HL-60 (cell line): ENCODE results near the gene LY86.

ENCODE experiments used
- DNase-seq, 2 experiments: peaks; one replicate each; pipeline ENCODE4 v3.0.0-alpha.2; 2010 to 2020; ENCODE audit warnings: low read depth in 1 of 2, low spot score in 1 of 2
- H3K27ac ChIP-seq: fragments of 250-450 bp; sonication (Bioruptor Pico); replicated peaks from 2 replicates; pipeline ENCODE4 v1.5.1; 2020; ENCODE audit warnings: mild to moderate bottlenecking, moderate library complexity
- H3K27me3 ChIP-seq: fragments of 250-450 bp; sonication (Bioruptor Pico); 2 replicates; pipeline ENCODE4 v1.5.1; 2021; ENCODE audit warnings: mild to moderate bottlenecking, moderate library complexity; ENCODE audit not compliant: insufficient read depth, poor library complexity, severe bottlenecking
- H3K4me3 ChIP-seq: replicated peaks from 2 replicates; pipeline ENCODE4 v1.5.1; 2011; ENCODE audit warnings: mild to moderate bottlenecking, control low read depth, low read length; ENCODE audit not compliant: insufficient read depth
- CTCF ChIP-seq: IDR thresholded peaks from one replicate; pipeline ENCODE4 v1.5.1; 2011; ENCODE audit warnings: low read length, control low read depth, inconsistent platforms; ENCODE audit not compliant: insufficient read depth
- GABPA ChIP-seq: IDR thresholded peaks from 2 replicates; pipeline ENCODE4 v1.6.1; 2012; ENCODE audit warnings: low read depth
- POLR2AphosphoS5 ChIP-seq: IDR thresholded peaks from 2 replicates; pipeline ENCODE4 v1.6.1; 2012; ENCODE audit warnings: low read depth
- REST ChIP-seq: IDR thresholded peaks from 2 replicates; pipeline ENCODE4 v1.6.1; 2012; ENCODE audit warnings: low read depth; ENCODE audit not compliant: insufficient replicate concordance
- SPI1 ChIP-seq: IDR thresholded peaks from 2 replicates; pipeline ENCODE4 v1.6.1; 2012; ENCODE audit warnings: low read depth, mild to moderate bottlenecking, borderline replicate concordance

The LY86 gene

GRCh38 chr6:6557886-6558285 lies 30.6 kb upstream of the LY86 start:
- no peak for TF ChIP-seq POLR2AphosphoS5
- no peak for TF ChIP-seq GABPA
- no peak for TF ChIP-seq SPI1
- TF ChIP-seq CTCF: no peak
- TF ChIP-seq REST: no peak
- H3K27me3 ChIP-seq: no peaks in the 10 kb centered on the region
- H3K4me3 ChIP-seq: no peak overlapping the region
- no peak overlapping the region for H3K27ac ChIP-seq
- peak in 1 of 2 experiments; percentile 43 for DNase-seq

GRCh38 chr6:6559994-6560570 lies 28.4 kb upstream of the LY86 start:
- TF ChIP-seq GABPA (no peak), REST (no peak), CTCF (no peak), POLR2AphosphoS5 (no peak), SPI1 (no peak)
- Histone ChIP-seq H3K27ac (no peak overlapping the region), H3K27me3 (no peaks in the 10 kb centered on the region), H3K4me3 (no peak overlapping the region)
- DNase-seq: peak in 1 of 2 experiments; percentile 57

- Histone ChIP-seq H3K4me3 (no peak overlapping the region), H3K27ac (no peak overlapping the region), H3K27me3 (no peaks in the 10 kb centered on the region)
- DNase-seq: peak in 1 of 2 experiments; percentile 43
- TF ChIP-seq SPI1 (no peak), POLR2AphosphoS5 (no peak)
These were observed 27.6 kb upstream of the LY86 start for GRCh38 chr6:6560909-6561308.

GRCh38 chr6:6564154-6564553 lies 24.4 kb upstream of the LY86 start:
- H3K4me3 ChIP-seq: no peak overlapping the region
- no peaks in the 10 kb centered on the region for H3K27me3 ChIP-seq
- DNase-seq: no peak
- no peak overlapping the region for H3K27ac ChIP-seq
- TF ChIP-seq CTCF (no peak), GABPA (no peak), REST (no peak), POLR2AphosphoS5 (no peak), SPI1 (no peak)
